ENCODE data around the gene GLDN.

GLDN gene

GRCh38 chr15:51341366-51342226, at the start of gene GLDN:
TSS of gene GLDN (plus strand) at chr15:51341655. CDS start at chr15:51341685, 30 bp downstream.
- in situ Hi-C loops (cut with HindIII; ENCODE audit: low sequenced_read_pairs), result loop anchor here (5.0 kb wide), 1 partner anchor 84 kb away; no protein-coding TSS in a partner anchor

DNA sequence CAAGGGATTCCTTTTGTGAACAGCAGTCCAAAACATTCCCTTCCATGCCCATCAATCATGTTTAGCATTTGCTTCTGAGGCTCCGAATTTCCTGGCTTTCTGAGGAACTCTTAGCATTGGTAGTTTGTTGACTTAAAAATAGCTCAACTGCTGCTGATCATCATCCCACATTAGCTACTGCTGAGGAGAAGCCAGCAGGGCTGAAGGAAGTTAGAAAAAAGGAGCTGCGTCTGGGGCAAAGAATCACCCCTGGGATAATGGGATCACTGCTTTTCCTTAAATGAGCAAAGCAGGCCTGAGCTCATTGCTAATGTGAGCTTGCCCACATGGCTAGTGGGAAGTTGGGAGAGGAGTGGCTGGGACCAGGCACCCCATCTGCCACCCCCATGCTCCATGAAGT, 42.8 kb upstream of the GLDN start:
- in situ Hi-C loops (cut with HindIII; ENCODE audit: low sequenced_read_pairs), result no loop called here

DNA sequence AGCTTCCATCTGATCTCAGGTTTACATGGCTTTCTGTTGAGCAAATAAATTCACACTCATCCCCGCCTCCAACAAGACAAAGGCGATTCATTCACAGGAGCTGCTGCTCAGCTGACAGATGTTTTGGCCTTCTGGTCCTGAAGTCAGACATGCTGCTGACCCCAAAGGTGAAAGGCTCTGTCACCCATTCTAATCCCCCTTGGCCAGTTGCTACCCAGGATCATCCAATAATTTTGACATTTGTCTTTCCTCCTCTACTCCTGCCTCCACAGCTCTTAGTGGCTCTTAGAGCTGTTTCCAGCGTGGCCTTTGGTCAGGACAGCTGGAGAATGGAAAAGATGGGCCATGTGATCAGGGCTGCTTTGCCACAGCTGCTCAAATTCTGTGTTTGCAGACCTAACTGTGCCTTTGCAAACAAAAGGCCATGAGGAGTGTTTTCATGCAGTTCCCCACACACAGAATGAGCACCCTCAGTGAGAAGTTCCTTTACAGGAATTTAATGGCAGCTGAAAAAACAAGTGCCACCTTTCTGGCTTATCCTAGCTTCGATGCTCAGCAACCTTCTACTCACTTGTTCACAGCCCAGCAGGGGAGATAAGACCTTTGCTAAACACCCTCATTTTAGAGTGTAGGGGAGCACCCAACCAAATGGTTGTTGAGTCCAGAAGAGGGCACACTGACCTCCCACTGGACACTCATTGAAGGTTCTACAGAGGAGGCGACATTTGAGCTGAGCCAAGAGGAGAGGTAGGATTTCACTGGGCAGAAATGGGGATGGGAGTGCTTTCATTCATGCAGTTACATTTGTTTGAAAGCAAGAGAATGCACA, 42.1 kb upstream of the GLDN start:
- in situ Hi-C loops (cut with HindIII; ENCODE audit: low sequenced_read_pairs), result no loop called here

- in situ Hi-C loops (cut with HindIII; ENCODE audit: low sequenced_read_pairs), result no loop called here
These were observed 39.0 kb upstream of the GLDN start for GRCh38 chr15:51302480-51302879.

DNA sequence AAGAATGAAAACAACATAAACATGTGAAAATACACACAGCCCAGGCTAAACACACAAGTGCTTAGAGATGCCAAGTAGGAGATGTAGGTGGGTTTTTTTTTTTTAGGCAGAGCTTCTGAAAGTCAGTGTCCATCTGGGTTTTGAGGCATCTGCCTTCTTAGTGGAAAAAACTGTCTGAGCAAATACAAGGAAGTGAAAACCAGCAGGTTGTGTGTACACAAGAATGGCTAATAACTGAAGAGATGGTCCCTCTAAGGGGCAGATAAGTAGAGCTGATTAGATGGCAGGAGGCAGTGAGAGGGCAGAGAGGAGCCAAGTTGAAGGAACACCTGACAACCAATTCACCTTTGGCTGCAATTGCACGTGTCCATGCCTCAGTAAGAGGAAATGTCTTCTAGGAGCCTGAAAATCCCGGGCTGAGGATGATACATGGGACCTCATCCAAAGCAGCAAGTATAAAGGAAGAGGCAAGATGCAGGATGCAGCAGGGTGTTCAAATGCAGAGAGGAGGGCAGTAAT, 37.9 kb upstream of the GLDN start:
- in situ Hi-C loops (cut with HindIII; ENCODE audit: low sequenced_read_pairs), result no loop called here

DNA sequence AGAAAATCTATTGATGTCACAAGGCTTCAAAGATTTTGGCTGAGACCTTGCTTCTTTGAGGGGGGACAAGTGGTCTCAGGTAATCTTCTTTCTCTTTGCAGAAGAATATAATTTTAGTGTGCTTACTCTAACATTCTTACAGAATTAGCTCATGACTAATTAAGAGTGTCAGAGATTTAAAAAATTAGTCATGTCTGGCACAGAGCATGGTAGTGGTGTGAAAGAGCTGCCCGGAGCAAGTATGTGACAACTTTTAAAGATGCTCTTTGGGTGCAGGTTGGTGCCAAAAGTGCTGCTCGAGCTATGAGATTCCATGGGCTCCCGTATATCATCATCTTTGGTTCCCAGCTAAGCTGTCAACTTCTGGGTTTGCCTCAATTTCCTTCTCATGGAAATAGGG, 34.1 kb upstream of the GLDN start:
- in situ Hi-C loops (cut with HindIII; ENCODE audit: low sequenced_read_pairs), result no loop called here

DNA sequence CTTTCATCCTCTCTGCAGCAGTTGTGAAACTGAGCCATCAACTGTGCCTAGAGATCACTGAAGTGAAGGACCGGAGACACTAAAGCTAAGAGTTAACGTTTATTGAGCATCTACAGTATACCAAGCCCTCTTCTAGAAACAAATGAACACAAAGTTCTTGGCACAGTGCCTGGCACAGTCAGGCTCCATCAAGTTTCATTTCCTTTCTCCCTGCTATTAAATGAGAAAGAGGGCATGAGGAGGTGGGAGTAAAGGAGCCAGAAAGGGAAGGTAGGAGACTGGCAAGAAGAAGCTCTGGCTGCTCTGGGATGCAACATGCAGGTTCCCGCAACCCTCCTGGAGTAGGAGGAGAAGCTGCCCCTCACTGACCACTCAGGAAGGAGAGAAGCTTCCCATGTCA, 33.6 kb upstream of the GLDN start:
- in situ Hi-C loops (cut with HindIII; ENCODE audit: low sequenced_read_pairs), result no loop called here

DNA sequence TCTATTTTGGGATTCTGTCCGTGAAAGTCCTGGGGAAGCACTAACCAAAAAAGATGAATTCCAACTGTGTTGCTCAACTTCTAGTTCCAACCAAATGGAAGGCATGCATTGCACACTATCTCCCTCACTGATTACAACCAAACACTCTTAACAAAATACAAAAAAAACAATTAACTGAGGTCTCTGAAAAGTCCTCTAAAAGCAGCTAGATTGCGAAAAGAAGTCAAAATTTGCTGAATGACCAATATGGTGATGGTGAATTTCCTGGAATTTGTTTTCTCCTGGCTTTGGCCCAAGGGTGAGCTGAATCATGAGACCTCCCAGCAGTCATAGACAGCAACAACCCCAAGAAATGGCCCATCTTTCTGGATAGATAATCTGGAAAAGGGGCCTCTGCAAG, 31.4 kb upstream of the GLDN start:
- in situ Hi-C loops (cut with HindIII; ENCODE audit: low sequenced_read_pairs), result no loop called here

GRCh38 chr15:51311510-51311909, 29.9 kb upstream of the GLDN start:
- in situ Hi-C loops (cut with HindIII; ENCODE audit: low sequenced_read_pairs), result no loop called here

- in situ Hi-C loops (cut with HindIII; ENCODE audit: low sequenced_read_pairs), result no loop called here
These were observed 29.0 kb upstream of the GLDN start for GRCh38 chr15:51312166-51313073.

GRCh38 chr15:51313074-51313393, 28.4 kb upstream of the GLDN start:
- in situ Hi-C loops (cut with HindIII; ENCODE audit: low sequenced_read_pairs), result no loop called here

DNA sequence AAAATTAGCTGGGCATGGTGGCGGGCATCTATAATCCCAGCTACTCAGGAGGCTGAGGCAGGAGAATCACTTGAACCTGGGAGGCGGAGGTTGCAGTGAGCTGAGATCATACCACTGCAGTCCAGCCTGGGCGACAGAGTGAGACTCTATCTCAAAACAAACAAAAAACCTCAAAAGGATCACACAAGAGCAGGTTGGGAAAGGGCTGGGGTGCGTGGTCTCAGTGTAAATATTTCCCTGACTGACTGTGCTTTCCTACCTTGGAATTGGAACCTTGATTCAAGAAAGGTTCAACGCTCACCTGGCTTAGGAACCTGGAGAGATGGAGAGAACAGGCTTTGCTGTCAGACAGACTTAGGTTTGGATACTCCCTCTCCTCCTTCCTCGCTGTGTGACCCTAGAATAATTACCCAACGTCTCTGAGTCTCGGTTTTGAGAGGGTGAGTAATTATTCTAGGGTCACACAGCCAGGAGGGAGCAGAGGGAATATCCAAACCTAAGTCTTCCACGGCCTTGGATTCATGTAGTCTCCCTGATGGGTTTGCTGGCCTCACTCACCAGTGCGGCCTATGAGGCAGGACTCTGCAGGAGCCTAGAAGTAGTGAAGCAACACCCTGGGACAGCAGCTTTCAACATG, 27.7 kb upstream of the GLDN start:
- in situ Hi-C loops (cut with HindIII; ENCODE audit: low sequenced_read_pairs), result no loop called here

DNA sequence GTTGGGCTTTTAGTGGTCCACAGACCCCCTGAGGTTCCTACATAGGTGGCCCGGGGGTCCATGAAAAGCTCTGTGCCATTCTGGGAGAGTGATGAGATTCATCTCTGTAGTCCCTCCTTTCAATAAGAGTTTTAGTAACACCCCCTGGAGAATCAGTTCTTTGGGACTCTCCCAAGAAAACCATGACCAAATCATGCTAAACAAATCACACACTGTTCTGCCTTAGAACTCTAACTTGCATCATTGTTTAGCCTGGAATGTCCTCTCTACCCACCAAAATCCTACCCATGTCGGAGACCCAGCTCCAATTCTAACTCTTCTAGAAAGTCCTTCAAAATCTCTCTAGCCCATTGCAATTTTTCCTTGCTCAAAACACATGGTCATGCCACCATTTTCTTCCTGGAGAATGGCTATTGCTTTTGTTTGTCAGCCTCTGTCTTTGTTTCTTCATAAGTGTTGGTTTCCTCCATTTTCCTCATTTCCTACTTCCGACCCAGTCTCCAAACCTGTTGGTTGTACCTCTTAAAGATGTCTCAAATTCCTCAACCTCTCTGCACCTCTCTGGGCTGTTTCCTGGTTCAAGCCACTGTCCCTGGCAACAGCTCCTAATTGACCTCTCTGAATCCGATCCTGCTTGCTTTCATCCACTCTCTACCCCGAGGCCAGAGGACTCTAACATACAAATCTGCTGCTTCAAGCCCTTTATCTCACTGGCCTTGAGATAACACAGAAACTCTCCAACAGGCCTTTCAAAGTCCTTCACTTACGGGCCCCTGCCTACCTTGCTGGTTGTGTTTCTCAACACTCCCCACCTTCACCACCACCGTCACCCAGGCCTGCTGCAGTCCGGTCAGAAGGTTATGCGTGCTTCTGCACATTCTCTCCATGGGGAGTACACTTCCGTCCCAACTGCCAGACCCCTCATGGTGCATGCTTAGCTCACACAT, 26.8 kb upstream of the GLDN start:
- in situ Hi-C loops (cut with HindIII; ENCODE audit: low sequenced_read_pairs), result no loop called here

DNA sequence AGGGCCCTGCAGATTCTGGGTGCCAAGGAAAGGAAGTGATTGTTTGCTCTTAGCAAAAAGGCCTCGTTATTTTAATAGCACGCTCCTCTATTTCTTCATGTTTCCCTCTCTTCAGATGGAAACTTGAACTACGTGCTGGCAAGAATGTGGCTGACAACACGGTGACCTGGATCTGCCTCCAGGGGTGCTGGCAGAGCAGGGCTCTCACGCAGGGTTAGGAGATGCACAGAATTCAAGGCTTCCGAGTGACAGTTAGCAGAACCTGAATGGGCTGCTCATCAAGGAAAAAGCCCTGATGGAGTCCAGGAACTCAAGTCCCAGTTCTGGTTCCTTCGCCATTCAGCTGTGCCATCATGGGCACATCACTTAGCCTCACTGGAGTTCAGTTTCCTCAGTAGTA, 25.7 kb upstream of the GLDN start:
- in situ Hi-C loops (cut with HindIII; ENCODE audit: low sequenced_read_pairs), result no loop called here

DNA sequence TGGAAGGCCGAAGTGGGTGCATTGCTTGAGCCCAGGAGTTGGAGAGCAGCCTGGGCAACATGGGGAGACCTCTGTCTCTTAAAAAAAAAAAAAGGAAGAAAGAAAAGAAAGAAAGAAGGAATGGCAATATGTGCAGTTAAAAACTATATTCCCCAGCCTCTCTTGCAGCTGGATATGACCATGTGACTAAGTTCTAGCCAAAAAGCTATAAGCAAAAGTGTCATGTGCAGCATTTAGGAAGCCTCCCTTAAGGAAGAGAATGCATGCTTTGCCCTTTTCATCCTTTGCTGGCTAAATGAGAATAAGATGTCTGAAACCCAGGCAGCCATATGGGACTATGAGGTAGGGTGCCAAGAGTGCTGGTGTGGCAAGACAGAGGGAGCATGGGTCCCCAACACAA, 24.8 kb upstream of the GLDN start:
- in situ Hi-C loops (cut with HindIII; ENCODE audit: low sequenced_read_pairs), result no loop called here

GRCh38 chr15:51318382-51319150, 22.9 kb upstream of the GLDN start:
- in situ Hi-C loops (cut with HindIII; ENCODE audit: low sequenced_read_pairs), result no loop called here

GRCh38 chr15:51319539-51319938, 21.9 kb upstream of the GLDN start:
- in situ Hi-C loops (cut with HindIII; ENCODE audit: low sequenced_read_pairs), result no loop called here

DNA sequence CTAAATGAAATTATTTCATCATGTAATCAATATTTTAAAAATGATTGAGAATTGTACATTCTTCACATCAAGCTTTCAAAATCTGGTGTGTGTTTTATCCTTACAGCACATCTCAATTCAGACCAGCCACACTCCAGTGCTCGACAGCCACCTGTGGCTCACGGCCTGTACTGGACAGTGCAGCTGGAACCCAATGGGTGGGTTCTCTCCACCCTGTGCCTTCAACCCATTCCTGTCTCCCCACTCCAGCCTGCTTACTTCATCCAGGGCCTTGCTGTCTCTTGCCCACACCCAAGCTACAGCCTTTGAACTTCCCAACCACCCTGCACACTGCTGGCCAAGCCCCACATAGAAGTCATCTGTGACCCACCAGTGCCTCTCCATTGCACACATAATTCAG, 20.6 kb upstream of the GLDN start:
- in situ Hi-C loops (cut with HindIII; ENCODE audit: low sequenced_read_pairs), result no loop called here

DNA sequence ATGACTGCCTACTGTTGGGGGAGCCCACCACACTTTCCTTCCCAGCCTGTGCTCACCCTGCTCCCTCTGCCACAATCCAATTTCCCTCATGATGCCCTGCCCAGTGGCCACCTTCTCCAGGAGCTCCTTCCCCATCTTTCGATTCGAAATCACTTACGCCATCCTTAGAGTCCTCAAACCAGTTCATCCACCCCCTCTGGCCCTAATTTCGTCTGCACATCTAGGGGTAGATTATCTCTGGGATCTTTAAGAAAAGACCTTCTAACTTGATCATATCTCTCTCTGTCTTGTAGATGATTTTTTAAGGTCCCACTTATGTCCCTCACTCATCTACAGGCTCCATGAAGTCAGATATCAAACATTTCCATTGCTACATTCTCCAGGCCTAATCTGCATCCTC, 20.1 kb upstream of the GLDN start:
- in situ Hi-C loops (cut with HindIII; ENCODE audit: low sequenced_read_pairs), result no loop called here

Data from DLD1 (cell line).